CD8-positive, alpha-beta memory T cell (primary cell): ENCODE results near the gene RAD21L1. TPM values are rescaled to one million over a fixed set of nuclear protein-coding genes. Genes with fewer than 3 reads are reported as not detected.
A peak's percentile ranks its signal among the peaks of the same experiment; 100 is the strongest.

Experiments
- CTCF ChIA-PET: fragments of 350-600 bp; sonication (Branson Sonifier 250); formaldehyde crosslinking; loops from one replicate; lab custom pipeline; 2021; ENCODE audit warnings: antibody characterized with exemption; lab: Charles Lee
- POLR2A ChIA-PET: fragments of 350-600 bp; sonication (Branson Sonifier 250); formaldehyde crosslinking; loops from one replicate; lab custom pipeline; 2021; ENCODE audit warnings: antibody characterized with exemption; lab: Charles Lee
- DNase-seq, 5 donors: peaks; one replicate each; pipeline versions ENCODE4 v3.0.0 to v3.0.0-alpha.2; 2020 to 2022; ENCODE audit warnings: mixed read lengths in 1 of 5
- H3K27ac ChIP-seq: one replicate; pipeline ENCODE4 v1.7.0; 2013; ENCODE audit warnings: low read depth, mild to moderate bottlenecking, low read length, moderate library complexity
- H3K27me3 ChIP-seq: 2 replicates; pipeline ENCODE4 v1.7.0; 2013; ENCODE audit warnings: low read length, mild to moderate bottlenecking; ENCODE audit not compliant: insufficient read depth, poor library complexity, severe bottlenecking
- H3K36me3 ChIP-seq: 2 replicates; pipeline ENCODE4 v1.7.0; 2013; ENCODE audit warnings: mild to moderate bottlenecking, low read length, moderate library complexity; ENCODE audit not compliant: insufficient read depth
- H3K4me1 ChIP-seq: 2 replicates; pipeline ENCODE4 v1.7.0; 2013; ENCODE audit warnings: mild to moderate bottlenecking, low read length, moderate library complexity; ENCODE audit not compliant: insufficient read depth
- H3K4me3 ChIP-seq: 2 replicates; pipeline ENCODE4 v1.7.0; 2013; ENCODE audit warnings: mild to moderate bottlenecking, low read length
- H3K9me3 ChIP-seq: 2 replicates; pipeline ENCODE4 v1.7.0; 2013; ENCODE audit warnings: mild to moderate bottlenecking, low read length
- H3K27ac Mint-ChIP-seq, 8 donors: one replicate each; pipeline ENCODE4 v1.8.0; 2020 to 2021; ENCODE audit warnings: mixed read lengths in 8 of 8, mild to moderate bottlenecking in 6 of 8, inconsistent platforms in 3 of 8, moderate library complexity in 3 of 8
- H3K27me3 Mint-ChIP-seq, 2 donors: one replicate each; pipeline ENCODE4 v1.8.0; 2020 to 2021; ENCODE audit warnings: mixed read lengths in 2 of 2, mild to moderate bottlenecking in 1 of 2, moderate library complexity in 1 of 2
- H3K36me3 Mint-ChIP-seq, 3 donors: one replicate each; pipeline ENCODE4 v1.8.0; 2020 to 2021; ENCODE audit warnings: mixed read lengths in 3 of 3, inconsistent platforms in 1 of 3, mild to moderate bottlenecking in 1 of 3
- H3K4me1 Mint-ChIP-seq, 3 donors: one replicate each; pipeline ENCODE4 v1.8.0; 2020 to 2021; ENCODE audit warnings: mixed read lengths in 3 of 3, inconsistent platforms in 1 of 3, mild to moderate bottlenecking in 1 of 3
- H3K4me3 Mint-ChIP-seq, 7 donors: one replicate each; pipeline ENCODE4 v1.8.0; 2020 to 2021; ENCODE audit warnings: mixed read lengths in 7 of 7, mild to moderate bottlenecking in 6 of 7, moderate library complexity in 4 of 7, inconsistent platforms in 2 of 7
- H3K9me3 Mint-ChIP-seq, 5 donors: one replicate each; pipeline ENCODE4 v1.8.0; 2020 to 2022; ENCODE audit warnings: mixed read lengths in 5 of 5, mild to moderate bottlenecking in 3 of 5, moderate library complexity in 2 of 5, inconsistent platforms in 1 of 5
- polyA plus RNA-seq: library from polyadenylated mRNA; unstranded; fragments of 300-500 nt; fragmentation: Illumina TruSeq; gene quantifications from one replicate; pipeline ENCODE4 v1.2.3, GENCODE V29; 2021
- total RNA-seq, 2 experiments: library from RNA; stranded (reverse); gene quantifications; one replicate each; pipeline ENCODE4 v1.2.3, GENCODE V29; 2021

Gene RAD21L1
- total and polyA plus RNA-seq, 3 experiments from 2014 or later = not detected

DNA sequence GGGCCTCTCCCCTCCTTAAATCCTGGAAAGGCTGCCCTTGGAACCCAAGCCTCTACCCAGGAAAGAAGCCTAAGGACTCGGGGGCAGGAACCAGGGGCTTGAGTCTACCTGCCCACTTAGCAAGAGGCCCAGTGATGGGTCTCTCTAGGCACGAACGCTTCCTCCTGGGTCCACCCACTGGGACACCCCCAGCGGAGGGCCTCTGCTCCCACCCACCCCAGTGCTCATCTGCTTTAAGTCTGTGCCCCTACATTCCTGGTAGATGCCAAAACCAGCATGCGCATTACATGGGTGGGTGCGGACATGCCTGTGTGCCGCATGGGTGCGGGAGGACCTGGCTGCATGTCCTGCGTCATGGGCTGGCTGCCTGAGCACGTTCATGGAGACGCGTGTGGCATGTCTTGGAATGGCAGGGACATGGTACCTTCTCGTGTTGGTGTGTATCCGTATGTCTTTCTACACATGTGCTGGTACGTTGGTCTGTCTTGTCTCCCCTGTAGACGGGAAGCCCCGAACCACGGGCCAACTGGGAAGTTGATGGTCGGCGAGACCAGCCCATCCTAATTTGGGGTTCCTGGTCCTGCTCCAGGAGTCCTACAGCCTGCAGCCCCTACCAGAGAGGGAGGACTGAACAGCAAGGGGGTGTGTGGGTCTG, 69.6 kb downstream of the RAD21L1 start:
- no peaks in the 10 kb centered on the region for H3K9me3 ChIP-seq
- ChIA-PET POLR2A (no interaction called here), CTCF (no interaction called here)
- H3K4me3 ChIP-seq = no peak overlapping the region
- DNase-seq = no peak
- H3K4me1 ChIP-seq = peaks cover 20% of the 10 kb centered on the region
- no peaks in the 10 kb centered on the region for H3K36me3 ChIP-seq
- peaks cover 0 to 15% (median 6%) of the 10 kb centered on the region in 3 donors for H3K36me3 Mint-ChIP-seq
- H3K27ac Mint-ChIP-seq = peak overlapping the region in 1 of 8 donors; percentile 73
- peaks cover 0 to 14% (median 5%) of the 10 kb centered on the region in 3 donors for H3K4me1 Mint-ChIP-seq
- no peak overlapping the region for H3K27ac ChIP-seq
- no peak overlapping the region for H3K4me3 Mint-ChIP-seq
- no peaks in the 10 kb centered on the region for H3K9me3 Mint-ChIP-seq
- no peaks in the 10 kb centered on the region for H3K27me3 Mint-ChIP-seq
- H3K27me3 ChIP-seq = no peaks in the 10 kb centered on the region

DNA sequence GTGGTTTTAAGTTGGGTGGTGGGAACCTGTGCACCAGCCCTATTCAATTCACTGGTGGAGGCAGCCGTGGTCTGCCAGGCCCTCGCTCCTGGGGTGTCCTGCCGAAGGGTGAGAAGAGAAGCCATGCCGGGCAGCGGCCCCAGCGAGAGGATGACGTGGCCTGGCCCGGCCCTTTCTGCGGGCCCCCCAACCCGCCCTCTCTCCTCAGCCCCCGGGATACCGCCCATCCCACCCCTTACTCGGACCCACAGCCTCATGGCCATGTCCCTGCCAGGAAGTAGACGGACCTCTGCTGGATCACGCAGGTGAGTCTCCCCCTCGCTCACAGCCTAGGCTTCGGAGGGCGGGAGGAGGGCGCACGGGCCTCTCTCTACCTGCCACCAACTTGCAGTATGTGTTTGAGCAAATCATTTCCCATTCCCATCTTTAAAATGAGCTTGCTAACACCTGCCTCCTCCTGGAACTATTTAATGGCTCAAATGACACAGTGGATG, 70.3 kb downstream of the RAD21L1 start:
- Mint-ChIP-seq H3K36me3 (peaks cover 0 to 18% (median 4%) of the 10 kb centered on the region in 3 donors), H3K4me1 (peaks cover 5 to 22% (median 12%) of the 10 kb centered on the region in 3 donors), H3K9me3 (no peaks in the 10 kb centered on the region), H3K27me3 (no peaks in the 10 kb centered on the region), H3K4me3 (no peak overlapping the region), H3K27ac (no peak overlapping the region)
- H3K36me3 ChIP-seq = no peaks in the 10 kb centered on the region
- no peak overlapping the region for H3K27ac ChIP-seq
- no peak for DNase-seq
- H3K4me3 ChIP-seq = no peak overlapping the region
- H3K27me3 ChIP-seq = no peaks in the 10 kb centered on the region
- H3K4me1 ChIP-seq = peaks cover 20% of the 10 kb centered on the region
- no peaks in the 10 kb centered on the region for H3K9me3 ChIP-seq
- ChIA-PET CTCF (no interaction called here), POLR2A (no interaction called here)

DNA sequence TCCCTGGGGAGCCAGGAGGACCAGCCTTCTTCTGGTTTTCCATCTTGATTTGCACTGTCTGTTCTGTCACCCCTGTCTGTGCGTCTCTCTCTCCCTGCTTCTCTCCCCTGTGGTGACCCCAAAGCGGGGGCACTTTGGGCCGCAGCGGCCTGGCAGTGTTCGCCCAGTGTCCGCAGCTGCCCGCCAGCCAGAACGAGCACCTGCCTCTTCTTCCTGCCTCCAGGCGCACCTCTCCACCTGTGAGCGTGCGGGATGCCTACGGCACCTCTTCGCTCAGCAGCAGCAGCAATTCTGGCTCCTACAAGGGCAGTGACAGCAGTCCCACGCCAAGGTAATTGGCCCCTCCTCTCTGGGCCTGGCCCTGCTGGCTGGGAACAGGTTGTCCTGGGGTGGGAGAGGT, 71.1 kb downstream of the RAD21L1 start:
- CTCF ChIA-PET = interaction anchor here (1.7 kb wide), 1 partner anchor 16 kb away, joined by 4 read pairs; no protein-coding TSS in a partner anchor
- Mint-ChIP-seq H3K36me3 (peaks cover 0 to 18% (median 4%) of the 10 kb centered on the region in 3 donors), H3K27me3 (no peaks in the 10 kb centered on the region), H3K9me3 (no peaks in the 10 kb centered on the region), H3K27ac (no peak overlapping the region), H3K4me3 (no peak overlapping the region), H3K4me1 (peaks cover 8 to 24% (median 14%) of the 10 kb centered on the region in 3 donors)
- Histone ChIP-seq H3K36me3 (no peaks in the 10 kb centered on the region), H3K9me3 (no peaks in the 10 kb centered on the region), H3K4me3 (no peak overlapping the region), H3K27ac (no peak overlapping the region), H3K27me3 (no peaks in the 10 kb centered on the region), H3K4me1 (peaks cover 19% of the 10 kb centered on the region)
- no peak for DNase-seq
- POLR2A ChIA-PET = no interaction called here

DNA sequence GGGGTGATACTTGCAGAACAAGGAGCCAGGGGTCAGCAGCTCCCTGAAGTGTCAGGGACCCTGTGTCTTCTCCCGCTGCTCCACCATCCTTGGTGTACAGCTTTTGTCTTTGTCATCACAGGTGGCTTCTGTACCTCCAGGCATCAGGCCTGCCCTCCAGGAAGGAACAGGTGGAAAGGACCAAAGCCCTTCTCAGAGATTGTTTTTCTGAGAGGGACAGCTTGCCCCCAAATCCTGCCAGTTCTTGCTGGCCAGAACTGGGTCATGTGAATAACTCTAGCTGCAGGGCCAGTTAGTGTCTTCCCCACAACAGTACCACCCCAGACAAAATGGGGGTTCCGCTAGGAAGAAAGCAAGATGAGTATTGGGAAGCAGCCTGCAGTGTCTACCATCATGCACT, 71.6 kb downstream of the RAD21L1 start:
- H3K27me3 Mint-ChIP-seq = no peaks in the 10 kb centered on the region
- Histone ChIP-seq H3K36me3 (no peaks in the 10 kb centered on the region), H3K4me3 (no peak overlapping the region), H3K4me1 (peaks cover 19% of the 10 kb centered on the region), H3K27ac (no peak overlapping the region), H3K27me3 (no peaks in the 10 kb centered on the region), H3K9me3 (no peaks in the 10 kb centered on the region)
- peak overlapping the region in 1 of 8 donors; percentile 77 for H3K27ac Mint-ChIP-seq
- no peak for DNase-seq
- peaks cover 8 to 24% (median 14%) of the 10 kb centered on the region in 3 donors for H3K4me1 Mint-ChIP-seq
- ChIA-PET POLR2A (no interaction called here), CTCF (interaction anchor here (1.2 to 1.7 kb wide), 2 partner anchors 16 to 26 kb away, joined by 3 to 4 read pairs; no protein-coding TSS in a partner anchor)
- peaks cover 0 to 18% (median 4%) of the 10 kb centered on the region in 3 donors for H3K36me3 Mint-ChIP-seq
- H3K4me3 Mint-ChIP-seq = no peak overlapping the region
- no peaks in the 10 kb centered on the region for H3K9me3 Mint-ChIP-seq

DNA sequence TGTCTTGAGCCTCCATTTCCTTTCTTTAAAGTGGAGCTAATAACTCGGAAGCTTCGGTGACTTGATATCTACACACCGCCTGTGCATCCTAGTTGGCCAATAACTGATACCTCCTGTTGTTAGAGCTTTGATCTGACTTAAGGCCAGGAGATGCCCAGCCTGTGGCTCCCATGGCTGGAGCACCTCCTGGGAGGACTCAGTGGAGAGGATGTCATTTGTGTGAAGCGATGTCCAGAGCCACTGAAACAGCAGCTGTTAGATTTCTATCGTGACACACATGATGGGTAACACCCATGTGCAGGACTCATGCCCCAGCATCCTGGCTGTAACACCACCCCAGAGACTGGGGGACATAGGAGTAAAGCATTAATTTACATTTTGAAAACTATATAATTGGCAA, 72.3 kb downstream of the RAD21L1 start:
- no peak overlapping the region for H3K27ac ChIP-seq
- H3K4me3 ChIP-seq = no peak overlapping the region
- H3K4me1 Mint-ChIP-seq = peaks cover 8 to 24% (median 13%) of the 10 kb centered on the region in 3 donors
- H3K9me3 ChIP-seq = no peaks in the 10 kb centered on the region
- no peaks in the 10 kb centered on the region for H3K27me3 Mint-ChIP-seq
- no peaks in the 10 kb centered on the region for H3K36me3 ChIP-seq
- no peak overlapping the region for H3K27ac Mint-ChIP-seq
- no peaks in the 10 kb centered on the region for H3K27me3 ChIP-seq
- no peak overlapping the region for H3K4me3 Mint-ChIP-seq
- DNase-seq = no peak
- POLR2A ChIA-PET = no interaction called here
- H3K36me3 Mint-ChIP-seq = peaks cover 0 to 22% (median 4%) of the 10 kb centered on the region in 3 donors
- peaks cover 19% of the 10 kb centered on the region for H3K4me1 ChIP-seq
- CTCF ChIA-PET = interaction anchor here (0.7 to 1.7 kb wide), 3 partner anchors 15 to 206 kb away, joined by 3 to 4 read pairs (median 3); no protein-coding TSS in a partner anchor
- H3K9me3 Mint-ChIP-seq = no peaks in the 10 kb centered on the region

DNA sequence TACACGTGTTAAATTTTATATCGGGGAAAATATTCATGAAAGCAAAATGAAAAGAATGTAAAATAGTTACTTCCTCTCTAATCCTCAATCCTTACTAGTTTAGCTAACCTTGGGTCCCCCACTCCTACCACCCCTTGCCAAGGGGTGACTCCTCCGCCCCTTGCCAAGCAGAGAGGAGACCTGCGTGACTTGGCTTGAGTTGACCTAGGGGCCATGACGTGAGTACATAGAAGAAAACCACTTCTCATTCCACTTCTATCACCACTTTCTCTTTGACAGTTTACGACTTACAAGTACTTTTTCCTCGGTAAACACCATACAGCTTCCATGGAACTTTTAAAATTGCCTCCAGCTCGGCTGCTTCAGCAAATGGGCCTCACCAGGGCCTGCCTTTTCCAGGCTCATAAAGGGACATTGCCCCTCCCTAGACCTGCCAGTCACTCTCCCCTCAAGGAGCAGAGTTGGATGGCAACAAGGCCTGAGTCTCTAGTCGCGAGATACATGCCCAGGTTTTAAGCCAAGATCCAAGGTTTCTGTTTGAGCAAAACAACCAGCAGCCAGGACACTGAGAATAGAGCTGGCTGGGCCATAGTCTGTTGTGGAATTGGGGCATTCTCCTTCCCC, 73.2 kb downstream of the RAD21L1 start:
- POLR2A ChIA-PET = no interaction called here

DNA sequence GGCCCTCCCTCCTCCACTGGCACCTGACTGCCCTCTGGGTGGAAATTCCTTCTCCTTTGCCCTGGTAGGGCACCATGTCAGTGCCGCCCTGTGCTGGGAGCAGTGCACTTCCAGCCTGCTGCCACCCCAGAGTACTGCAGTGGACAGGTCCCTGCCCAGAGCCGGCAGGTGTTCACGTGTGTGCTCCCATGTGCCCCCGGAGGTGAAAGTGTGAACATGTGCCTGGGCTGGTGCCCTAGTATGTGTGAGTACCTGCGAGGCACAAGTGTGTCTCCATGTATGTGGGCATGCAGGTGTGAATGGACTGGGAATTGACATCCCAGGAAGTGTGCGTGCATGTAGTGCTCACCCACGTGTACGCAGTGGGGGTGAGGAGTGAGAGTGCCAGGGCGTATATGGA, 73.7 kb downstream of the RAD21L1 start:
- no peaks in the 10 kb centered on the region for H3K36me3 ChIP-seq
- H3K27ac ChIP-seq = no peak overlapping the region
- Mint-ChIP-seq H3K27me3 (no peaks in the 10 kb centered on the region), H3K27ac (peak overlapping the region in 1 of 8 donors; percentile 47), H3K4me1 (peaks cover 8 to 24% (median 13%) of the 10 kb centered on the region in 3 donors), H3K4me3 (no peak overlapping the region), H3K9me3 (no peaks in the 10 kb centered on the region), H3K36me3 (peaks cover 0 to 33% (median 9%) of the 10 kb centered on the region in 3 donors)
- CTCF ChIA-PET = interaction anchor here (1.2 kb wide), 1 partner anchor 138 kb away, joined by 3 read pairs; no protein-coding TSS in a partner anchor
- no peak overlapping the region for H3K4me3 ChIP-seq
- peaks cover 19% of the 10 kb centered on the region for H3K4me1 ChIP-seq
- DNase-seq = peak in 1 of 5 donors; percentile 37
- H3K9me3 ChIP-seq = no peaks in the 10 kb centered on the region
- H3K27me3 ChIP-seq = no peaks in the 10 kb centered on the region
- POLR2A ChIA-PET = no interaction called here

More for the DNA sequence above, 73.2 kb downstream of the RAD21L1 start:
- Mint-ChIP-seq H3K36me3 (peaks cover 0 to 27% (median 8%) of the 10 kb centered on the region in 3 donors), H3K27me3 (no peaks in the 10 kb centered on the region), H3K4me3 (no peak overlapping the region), H3K9me3 (no peaks in the 10 kb centered on the region), H3K27ac (peak overlapping the region in 1 of 8 donors; percentile 18), H3K4me1 (peaks cover 8 to 24% (median 13%) of the 10 kb centered on the region in 3 donors)
- Histone ChIP-seq H3K27ac (no peak overlapping the region), H3K36me3 (no peaks in the 10 kb centered on the region), H3K27me3 (no peaks in the 10 kb centered on the region), H3K4me1 (peaks cover 19% of the 10 kb centered on the region), H3K4me3 (no peak overlapping the region), H3K9me3 (no peaks in the 10 kb centered on the region)
- CTCF ChIA-PET = interaction anchor here (1.2 kb wide), 1 partner anchor 25 kb away, joined by 3 read pairs; no protein-coding TSS in a partner anchor
- no peak for DNase-seq
